Measurements from ENCODE around the gene STK11.

STK11 gene

GRCh38 chr19:1205114-1206099 is at the start of gene STK11:
STK11 (plus strand) TSS chr19:1205778; CDS start chr19:1206914, 1,136 bp downstream.
- DNase-seq (ENCODE audit: low read depth, low spot score) = peak; percentile 99

- DNase-seq (ENCODE audit: low read depth, low spot score) = no peak
These were observed 49.2 kb upstream of the STK11 start for GRCh38 chr19:1156305-1156801.

- no peak for DNase-seq (ENCODE audit: low read depth, low spot score)
These were observed 48.6 kb upstream of the STK11 start for GRCh38 chr19:1156830-1157615.

- DNase-seq (ENCODE audit: low read depth, low spot score) = no peak
These were observed 47.4 kb upstream of the STK11 start for GRCh38 chr19:1157931-1158884.

- DNase-seq (ENCODE audit: low read depth, low spot score) = no peak
These were observed 46.6 kb upstream of the STK11 start for GRCh38 chr19:1158885-1159448.

- DNase-seq (ENCODE audit: low read depth, low spot score) = no peak
These were observed 45.5 kb upstream of the STK11 start for GRCh38 chr19:1159864-1160595.

GRCh38 chr19:1161716-1162115 is 43.9 kb upstream of the STK11 start:
- DNase-seq (ENCODE audit: low read depth, low spot score) = no peak

- no peak for DNase-seq (ENCODE audit: low read depth, low spot score)
These were observed 42.9 kb upstream of the STK11 start for GRCh38 chr19:1162404-1163282.

- DNase-seq (ENCODE audit: low read depth, low spot score) = no peak
These were observed 42.2 kb upstream of the STK11 start for GRCh38 chr19:1163283-1163933.

- DNase-seq (ENCODE audit: low read depth, low spot score) = no peak
These were observed 41.5 kb upstream of the STK11 start for GRCh38 chr19:1163934-1164683.

GRCh38 chr19:1164684-1165531 is 40.7 kb upstream of the STK11 start:
- DNase-seq (ENCODE audit: low read depth, low spot score) = no peak

GRCh38 chr19:1166872-1167573 is 38.6 kb upstream of the STK11 start:
- DNase-seq (ENCODE audit: low read depth, low spot score) = no peak

GRCh38 chr19:1167687-1168571 is 37.6 kb upstream of the STK11 start:
- no peak for DNase-seq (ENCODE audit: low read depth, low spot score)

GRCh38 chr19:1168572-1169410 is 36.8 kb upstream of the STK11 start:
- DNase-seq (ENCODE audit: low read depth, low spot score) = no peak

Measured in activated naive CD8-positive, alpha-beta T cell treated with anti-CD3 and anti-CD28 coated beads, Interleukin-2, amount 50 U/mL, for 16 hours (primary cell).